GM18502 (cell line): ENCODE measurements around the gene TMC8.
"Not testable (repeated sequence)": the region's sequence is repeated elsewhere in the genome, so short reads cannot be mapped to it uniquely, and the experiment has no call there.

Source experiments
- ATAC-seq: cut with Tn5 transposase; IDR thresholded peaks from one replicate; pipeline ENCODE4 v1.9.1; 2021; ENCODE audit warnings: mild to moderate bottlenecking; ENCODE audit not compliant: unreplicated experiment, poor library complexity

The TMC8 gene

DNA sequence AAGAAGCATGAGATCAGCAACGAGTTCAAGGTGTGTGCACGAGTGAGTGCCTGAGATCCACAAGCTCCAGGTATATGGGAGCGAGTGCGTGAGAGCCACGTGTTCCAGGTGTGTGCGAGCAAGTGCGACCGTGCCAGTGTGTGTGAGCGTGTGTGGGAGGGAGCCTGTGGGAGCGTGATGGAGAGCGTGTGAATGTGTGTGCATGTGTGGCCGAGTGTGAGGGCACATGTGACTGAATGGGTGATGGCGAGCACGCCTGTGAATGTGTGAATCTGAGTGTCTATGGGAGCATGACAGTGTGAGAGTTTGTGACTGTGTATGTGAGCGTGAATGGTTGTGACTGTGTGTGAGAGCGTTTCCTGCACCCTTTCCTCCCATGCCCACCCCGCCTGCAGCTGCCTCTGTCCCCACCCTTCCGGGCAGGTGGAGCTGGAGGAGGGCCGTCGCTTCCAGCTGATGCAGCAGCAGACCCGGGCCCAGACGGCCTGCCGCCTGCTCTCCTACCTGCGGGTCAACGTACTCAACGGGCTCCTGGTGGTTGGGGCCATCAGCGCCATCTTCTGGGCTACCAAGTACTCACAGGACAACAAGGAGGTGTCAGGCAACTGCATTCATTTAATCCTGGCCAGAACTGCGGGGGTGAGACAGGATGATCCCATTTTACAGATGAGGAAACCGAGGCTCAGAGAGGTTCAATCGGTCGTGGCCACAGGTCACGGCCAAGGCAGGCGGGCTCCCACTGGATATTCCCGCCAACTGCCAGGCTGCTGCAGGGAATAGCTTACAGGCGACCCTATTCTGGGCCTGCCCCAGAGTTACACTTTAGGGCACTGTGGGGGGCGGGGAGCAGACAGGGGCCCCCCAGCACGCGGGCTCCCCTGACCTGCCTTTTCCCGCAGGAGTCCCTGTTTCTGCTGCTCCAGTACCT lies 3.7 kb downstream of the TMC8 start:
- no peak for ATAC-seq

DNA sequence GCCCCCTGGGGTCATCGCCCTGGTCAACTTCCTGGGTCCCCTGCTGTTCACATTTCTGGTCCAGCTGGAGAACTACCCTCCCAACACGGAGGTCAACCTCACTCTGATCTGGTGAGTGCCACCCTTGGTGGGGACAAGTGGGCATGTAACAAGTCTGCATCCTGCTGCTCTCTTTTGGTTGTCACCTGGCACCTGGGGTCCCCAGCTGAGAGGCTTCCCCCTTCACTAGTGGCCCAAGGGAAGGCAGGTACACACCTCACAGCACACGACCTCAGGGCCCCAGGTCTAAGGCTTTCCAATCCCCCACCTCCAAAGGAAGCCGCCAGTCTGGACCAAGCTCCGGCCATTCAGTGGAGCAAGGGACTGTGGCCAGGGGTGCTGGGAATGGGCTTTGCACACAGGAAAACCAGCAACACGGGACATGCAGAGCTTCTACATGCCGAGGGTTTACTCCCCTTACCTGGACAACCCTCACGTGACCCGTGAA lies 4.4 kb downstream of the TMC8 start:
- ATAC-seq: no peak

DNA sequence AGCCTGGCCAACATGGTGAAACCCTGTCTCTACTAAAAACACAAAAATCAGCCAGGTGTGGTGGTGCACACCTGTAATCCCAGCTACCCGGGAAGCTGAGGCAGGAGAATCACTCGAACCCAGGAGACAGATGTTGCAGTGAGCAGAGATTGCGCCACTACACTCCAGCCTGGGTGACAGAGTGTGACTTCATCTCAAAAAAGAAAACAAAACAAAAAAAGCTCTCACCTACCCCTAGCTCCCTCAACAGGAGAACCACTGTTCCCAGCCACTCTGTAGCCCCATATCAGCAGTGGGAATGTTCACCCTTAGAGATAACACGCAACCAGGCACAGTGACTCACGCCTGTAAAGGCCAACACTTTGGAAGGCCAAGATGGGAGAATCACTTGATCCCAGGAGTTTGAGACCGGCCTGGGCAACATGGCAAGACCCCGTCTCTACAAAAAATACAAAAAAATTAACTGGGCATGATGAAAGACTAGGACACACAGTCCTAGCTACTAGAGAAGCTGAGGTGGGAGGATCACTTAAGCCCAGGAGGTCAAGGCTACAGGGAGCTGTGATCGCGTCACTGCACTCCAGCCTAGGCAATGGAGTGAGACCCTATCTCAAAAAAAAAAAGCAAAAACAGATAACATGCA lies 5.4 kb downstream of the TMC8 start:
- ATAC-seq: no peak

- no peak for ATAC-seq
Measured at GRCh38 chr17:78137392-78138203, 7.0 kb downstream of the TMC8 start.

GRCh38 chr17:78138204-78139060 lies 7.9 kb downstream of the TMC8 start:
- no peak for ATAC-seq

- not testable (repeated sequence) for ATAC-seq
Measured at GRCh38 chr17:78139861-78140168, 9.2 kb downstream of the TMC8 start.

DNA sequence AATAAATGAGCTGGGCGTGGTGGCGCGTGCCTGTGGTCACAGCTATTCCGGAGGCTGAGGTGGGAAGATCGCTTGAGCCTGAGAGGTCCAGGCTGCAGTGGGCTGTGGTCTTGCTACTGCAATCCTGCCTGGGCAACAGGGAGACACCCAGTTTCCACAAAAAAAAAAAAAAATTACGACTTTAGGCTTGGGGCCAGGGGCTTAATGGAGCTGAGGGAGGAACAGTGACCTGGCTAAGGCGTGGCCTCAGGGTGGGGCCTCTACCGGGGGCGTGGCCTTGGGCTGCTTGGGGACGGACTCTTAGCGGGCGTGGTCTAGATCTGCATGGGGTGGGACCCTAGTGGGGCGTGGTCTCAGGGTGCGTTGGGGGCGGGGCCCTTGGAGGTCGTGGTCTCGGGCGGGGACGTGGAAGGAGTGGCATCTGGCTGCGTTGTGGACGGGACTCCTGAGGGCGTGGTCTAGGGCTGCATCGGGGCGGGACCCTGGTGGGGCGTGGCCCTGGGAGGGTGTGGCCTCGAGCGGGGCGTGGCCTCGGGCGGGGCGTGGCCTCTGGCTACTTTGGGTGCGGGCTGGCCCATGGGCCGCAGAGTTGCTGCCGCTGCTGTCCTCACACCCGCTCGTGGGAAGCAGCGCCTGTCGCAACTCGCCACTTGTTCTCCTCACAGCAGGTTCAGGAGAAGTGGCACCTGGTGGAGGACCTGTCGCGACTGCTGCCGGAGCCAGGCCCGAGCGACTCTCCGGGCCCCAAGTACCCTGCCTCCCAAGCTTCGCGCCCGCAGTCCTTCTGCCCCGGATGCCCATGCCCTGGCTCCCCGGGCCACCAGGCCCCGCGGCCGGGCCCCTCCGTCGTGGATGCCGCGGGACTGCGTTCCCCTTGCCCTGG lies 9.8 kb downstream of the TMC8 start:
- peak; percentile 82 for ATAC-seq

GRCh38 chr17:78141437-78142118 lies 11.0 kb downstream of the TMC8 start:
- no peak for ATAC-seq

DNA sequence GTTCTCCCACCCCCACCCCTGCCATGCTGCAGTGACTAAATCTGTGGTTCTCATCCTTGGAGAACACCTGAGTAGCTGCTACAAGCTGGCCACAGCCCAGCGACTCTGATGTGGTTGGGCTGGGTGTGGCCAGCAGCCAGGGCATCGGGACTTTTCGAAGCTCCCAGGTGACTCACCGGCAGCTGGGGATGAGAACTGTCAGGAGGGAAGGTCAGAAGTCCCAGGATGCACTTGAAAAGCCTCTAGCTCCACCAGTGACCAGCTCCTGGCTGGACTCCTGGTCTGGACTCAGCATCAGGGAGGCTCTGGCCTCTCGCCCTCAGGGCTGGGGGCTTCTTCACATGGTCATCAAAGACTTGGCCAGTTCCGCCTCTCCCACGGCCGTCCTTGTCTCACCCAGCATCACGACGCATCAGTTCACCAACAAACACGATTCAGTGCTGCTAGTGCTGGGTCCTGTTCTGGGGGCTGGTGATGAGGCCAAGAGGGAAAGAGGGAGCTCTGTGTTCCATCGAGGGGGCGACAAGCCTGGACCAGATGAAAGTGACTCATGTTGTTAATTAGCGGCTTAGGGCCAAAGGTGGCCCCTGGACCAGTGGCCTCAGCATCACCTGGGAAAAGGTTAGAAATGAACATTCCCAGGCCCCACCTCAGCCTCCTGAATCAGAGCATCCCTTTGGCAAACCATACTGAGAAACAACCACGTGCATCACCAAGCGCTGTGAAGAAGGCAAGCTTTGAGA lies 11.7 kb downstream of the TMC8 start:
- no peak for ATAC-seq

GRCh38 chr17:78143214-78144146 lies 12.9 kb downstream of the TMC8 start:
- no peak for ATAC-seq

DNA sequence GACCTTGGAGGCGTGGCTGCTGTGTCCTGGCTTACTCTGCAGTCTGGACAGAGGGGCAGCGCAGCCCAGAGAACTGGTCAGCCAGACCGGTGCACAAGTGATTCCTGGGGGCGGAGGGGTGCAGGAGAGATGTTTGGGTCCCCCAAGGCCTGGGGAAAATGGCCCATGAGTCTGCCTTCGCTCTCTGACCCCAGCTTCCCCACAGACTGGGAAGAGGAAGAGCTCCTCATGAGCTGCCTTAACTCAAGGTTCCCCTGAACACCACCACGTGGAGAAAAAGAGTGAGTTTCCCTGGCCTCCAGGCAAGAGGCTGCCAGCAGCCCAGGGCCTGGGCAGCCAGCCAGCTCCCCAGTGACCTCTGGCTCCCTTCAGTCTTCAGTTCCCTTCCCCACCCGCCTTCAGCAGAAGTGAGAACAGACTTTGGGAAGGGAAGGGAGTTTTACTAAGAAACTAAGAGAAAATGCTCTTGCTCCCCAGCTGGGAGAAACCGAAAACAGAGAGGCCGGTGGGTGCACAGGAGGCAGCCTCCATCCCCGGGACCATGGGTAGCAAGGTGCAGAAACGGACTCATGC lies 13.7 kb downstream of the TMC8 start:
- ATAC-seq: no peak

DNA sequence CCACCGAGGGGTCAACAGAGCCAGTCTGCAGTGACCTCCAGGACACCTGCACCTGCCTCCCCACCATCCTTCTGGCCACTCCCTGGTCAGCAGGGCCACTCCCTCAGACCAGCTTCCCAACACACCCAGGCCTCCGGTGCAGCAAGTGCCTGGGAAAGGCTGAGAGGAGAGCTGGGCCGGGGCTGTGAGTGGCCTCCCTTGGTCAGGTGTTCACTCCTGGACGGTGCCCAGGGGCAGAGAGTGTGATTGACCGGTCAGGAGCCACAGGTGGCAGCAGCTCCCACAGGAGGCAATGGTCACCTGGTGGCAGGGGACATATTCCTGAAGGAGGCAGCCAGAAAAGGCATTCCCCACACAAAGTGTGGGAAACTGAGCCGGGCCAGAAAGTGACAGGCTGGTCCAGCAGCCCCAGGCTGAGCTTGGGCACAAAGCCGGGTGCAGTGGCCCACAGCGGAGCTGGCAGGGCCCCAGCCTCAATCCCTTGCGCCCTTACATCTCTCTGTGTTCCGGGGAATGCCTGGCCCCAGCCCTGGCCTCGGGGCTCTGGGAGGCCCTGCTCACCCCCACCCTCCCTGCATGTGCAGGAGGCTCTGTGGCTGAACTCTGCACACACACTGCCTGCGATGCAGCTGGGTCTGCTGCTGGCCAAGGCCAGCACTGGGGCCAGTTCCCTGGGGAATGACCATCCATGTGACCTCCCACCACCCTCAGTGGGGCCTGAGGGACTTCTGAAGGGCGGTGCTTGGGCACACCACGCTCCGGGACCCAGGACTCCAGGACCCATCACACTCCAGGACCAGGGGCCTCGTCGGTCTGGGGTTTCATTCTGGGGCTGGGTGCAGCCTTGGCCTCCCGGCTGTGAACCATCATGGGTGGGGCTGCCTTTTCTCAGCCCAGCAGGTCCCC lies 14.4 kb downstream of the TMC8 start:
- ATAC-seq: no peak

DNA sequence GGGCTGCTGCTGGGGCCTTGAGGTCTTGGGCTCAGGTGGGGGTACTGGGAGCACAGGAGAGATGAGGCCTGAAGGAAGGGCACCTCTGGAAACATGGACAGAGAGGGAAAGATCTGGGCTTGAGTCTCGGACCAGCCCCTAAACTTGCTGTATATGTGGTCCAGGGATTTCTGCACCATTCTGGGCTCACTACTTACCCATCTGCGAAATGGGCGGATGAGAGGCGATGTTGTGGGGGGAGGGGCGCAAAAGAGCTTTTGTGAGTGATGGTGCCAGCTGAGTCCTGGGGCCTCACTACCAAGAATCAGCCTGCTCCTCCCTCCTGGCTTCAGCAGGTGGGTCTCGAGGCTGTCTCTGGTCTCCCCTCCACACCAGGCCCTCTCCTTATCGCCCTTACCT lies 15.9 kb downstream of the TMC8 start:
- ATAC-seq: no peak

DNA sequence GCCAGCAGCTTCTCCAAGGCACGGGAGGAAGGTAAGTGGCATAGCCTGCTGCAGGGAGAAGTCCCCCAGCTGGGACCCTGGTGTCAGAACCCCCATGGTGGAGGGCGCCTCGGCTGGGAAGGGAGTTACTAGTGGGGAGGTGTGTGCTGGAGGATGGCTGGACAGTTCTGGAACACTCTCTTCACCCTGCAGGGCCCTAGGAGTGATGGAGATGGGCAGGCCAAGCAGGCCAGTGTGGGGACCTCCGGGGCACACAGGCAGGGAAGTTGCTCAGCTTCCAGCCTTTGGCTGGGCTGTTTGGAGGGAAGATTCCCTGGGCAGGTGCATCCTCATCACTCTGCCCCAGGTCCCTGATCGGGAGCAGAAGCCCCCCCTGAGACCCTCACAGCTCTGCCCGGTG lies 16.3 kb downstream of the TMC8 start:
- ATAC-seq: no peak

- no peak for ATAC-seq
Measured at GRCh38 chr17:78147315-78147998, 16.9 kb downstream of the TMC8 start.
